GM10266 (cell line): ENCODE data around the gene TMPRSS13.

Experiments used
- DNase-seq: peaks from one replicate; pipeline ENCODE4 v3.0.0; 2012; ENCODE audit errors: extremely low spot score
- TF ChIP-seq, protein P1 (sequence below): IDR thresholded peaks from 2 replicates; pipeline ENCODE4 v1.5.1; 2012; ENCODE audit warnings: mild to moderate bottlenecking, low read depth; ENCODE audit not compliant: control insufficient read depth, insufficient read depth; ENCODE audit errors: missing control alignments

The TMPRSS13 gene

GRCh38 chr11:117961896-117962295, 32.7 kb upstream of the TMPRSS13 start:
- TF ChIP-seq, protein P1, sequence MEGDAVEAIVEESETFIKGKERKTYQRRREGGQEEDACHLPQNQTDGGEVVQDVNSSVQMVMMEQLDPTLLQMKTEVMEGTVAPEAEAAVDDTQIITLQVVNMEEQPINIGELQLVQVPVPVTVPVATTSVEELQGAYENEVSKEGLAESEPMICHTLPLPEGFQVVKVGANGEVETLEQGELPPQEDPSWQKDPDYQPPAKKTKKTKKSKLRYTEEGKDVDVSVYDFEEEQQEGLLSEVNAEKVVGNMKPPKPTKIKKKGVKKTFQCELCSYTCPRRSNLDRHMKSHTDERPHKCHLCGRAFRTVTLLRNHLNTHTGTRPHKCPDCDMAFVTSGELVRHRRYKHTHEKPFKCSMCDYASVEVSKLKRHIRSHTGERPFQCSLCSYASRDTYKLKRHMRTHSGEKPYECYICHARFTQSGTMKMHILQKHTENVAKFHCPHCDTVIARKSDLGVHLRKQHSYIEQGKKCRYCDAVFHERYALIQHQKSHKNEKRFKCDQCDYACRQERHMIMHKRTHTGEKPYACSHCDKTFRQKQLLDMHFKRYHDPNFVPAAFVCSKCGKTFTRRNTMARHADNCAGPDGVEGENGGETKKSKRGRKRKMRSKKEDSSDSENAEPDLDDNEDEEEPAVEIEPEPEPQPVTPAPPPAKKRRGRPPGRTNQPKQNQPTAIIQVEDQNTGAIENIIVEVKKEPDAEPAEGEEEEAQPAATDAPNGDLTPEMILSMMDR, result no peak
- DNase-seq, result no peak

DNA sequence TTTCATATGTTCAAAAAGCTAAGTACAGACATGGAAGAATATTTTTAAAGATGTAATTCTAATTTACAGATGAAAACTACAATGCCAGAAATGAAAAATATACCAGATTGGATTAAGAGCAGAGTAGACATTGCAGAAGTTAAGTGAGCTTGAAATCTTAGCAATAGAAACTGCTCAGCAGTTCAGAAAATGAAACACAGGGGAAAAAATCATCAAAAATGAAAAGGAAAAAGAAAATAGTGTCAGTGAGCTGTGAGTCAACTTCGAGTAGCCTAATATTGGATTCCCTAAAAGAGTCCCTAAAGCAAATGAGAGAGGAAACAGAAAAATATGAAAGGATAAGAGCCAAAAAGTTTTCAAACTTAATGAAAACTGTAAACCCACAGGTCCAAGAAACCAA, 31.2 kb upstream of the TMPRSS13 start:
- TF ChIP-seq, protein P1, result no peak
- DNase-seq, result no peak

DNA sequence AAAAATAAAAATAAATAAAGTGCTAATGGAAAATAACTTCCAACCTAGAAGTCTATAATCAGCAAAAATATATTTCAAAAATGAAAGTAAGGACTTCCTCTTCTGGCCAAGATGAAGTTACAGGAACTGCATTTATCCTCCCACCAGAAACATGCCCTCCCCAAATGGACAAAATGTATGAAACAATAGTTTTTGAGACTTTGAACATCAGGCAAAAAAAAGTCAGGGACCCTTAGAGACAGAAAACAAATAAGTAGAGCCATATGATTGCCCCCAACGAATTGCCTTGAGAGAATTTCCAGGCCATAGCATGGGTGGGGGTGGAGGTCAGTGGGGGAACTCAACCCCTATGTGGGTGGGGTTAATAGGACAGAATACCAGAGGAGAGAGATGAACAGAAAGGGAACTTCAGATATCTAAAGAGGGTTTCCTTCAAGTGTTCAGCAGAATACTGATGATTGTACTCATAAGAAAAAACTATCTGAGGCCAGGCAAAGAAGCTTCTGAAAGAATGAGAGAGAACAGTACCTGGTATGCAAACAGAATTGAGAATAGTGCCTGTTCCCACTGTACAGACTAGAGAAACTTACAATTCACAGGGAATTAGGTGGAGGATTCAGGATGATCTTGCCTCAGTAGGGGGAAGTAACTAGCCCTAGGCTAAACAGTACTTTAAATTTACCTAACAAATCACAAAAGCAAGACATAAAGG, 30.4 kb upstream of the TMPRSS13 start:
- DNase-seq, result no peak

GRCh38 chr11:117958949-117959348, 29.7 kb upstream of the TMPRSS13 start:
- DNase-seq, result no peak
- TF ChIP-seq, protein P1, result no peak

More for the DNA sequence above, 30.4 kb upstream of the TMPRSS13 start:
- TF ChIP-seq, protein P1, result no peak

DNA sequence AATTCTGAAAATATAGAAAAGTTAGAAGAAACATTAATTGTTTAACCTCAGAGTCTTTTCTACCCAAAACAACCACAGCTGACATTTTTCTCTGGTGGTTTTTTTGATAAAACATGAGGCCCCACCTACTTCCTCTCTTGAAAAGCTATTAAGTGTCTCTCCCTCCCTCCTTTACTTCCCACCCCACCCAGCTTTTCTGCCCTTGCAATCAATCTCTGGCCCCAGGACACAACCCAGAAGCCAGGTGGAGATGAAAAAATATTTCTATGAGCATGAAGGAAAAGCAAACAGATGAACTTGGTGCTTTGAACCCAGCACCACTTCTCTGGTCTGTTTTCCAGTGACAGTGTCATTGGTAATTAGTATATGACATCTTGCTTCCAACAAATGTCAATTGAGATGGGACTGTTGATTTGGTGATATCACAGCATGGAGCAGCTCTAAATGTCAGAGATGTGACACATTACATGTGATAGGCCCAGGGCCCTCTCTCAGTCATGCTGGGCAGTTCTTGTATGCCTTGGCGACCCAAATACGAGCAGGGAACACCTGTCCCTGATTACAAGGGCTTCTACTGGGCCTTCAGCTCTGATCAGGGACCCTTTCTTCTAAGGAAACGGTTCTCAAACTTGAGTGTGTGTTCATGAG, 23.9 kb upstream of the TMPRSS13 start:
- TF ChIP-seq, protein P1, result no peak
- no peak for DNase-seq

DNA sequence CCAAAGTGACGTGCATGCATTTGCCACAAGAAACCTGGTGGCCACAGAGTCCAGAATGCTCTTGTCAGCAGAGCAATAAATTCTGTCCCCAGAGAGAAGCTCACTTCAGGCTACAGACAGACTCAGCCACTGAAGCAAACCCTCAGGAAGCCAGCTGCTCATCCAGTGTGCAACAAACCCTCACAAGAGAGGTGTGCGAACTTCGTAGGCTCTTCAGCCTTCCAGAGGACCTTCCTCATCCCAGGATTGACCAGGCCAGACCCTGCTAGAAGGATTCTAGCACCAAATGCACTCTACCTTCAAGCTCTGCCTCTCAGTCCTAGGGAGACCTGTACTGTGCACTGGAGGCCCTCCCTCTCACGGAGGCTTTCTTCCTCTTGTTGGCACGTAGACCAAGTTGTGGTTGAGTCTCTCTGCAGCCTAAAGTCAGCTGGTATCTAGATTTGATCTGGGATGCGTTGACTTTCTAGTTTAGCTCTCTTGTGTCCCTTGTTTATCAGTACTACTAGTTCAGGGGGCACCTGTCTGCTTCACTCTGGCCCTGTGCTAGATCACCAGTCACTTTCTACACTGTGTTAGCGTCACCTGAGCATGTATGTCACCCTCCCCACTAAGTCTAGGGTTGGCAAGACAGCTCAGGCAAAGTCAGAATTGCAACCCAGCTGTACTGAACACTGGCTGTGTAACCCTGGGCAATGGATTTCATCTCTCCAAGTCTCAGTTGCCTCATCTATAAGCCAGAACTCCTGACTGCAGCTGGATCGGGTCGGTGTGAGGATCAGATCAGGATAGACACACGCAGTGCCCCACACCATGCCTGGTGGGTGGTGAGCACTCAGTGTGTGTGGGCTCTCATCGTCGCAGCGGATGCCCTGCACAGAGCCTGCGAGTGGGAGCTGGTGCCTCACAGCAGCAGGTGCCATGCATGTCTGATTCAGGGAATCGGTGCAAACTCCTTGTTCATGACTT, 22.1 kb upstream of the TMPRSS13 start:
- TF ChIP-seq, protein P1, result no peak
- no peak for DNase-seq

GRCh38 chr11:117950301-117950700, 21.1 kb upstream of the TMPRSS13 start:
- DNase-seq, result no peak
- TF ChIP-seq, protein P1, result peak; percentile 50
